ENCODE data around the gene CLN5. TPM values are rescaled to one million over a fixed set of nuclear protein-coding genes. Genes with fewer than 3 reads are reported as not detected.

The CLN5 gene
- polyA plus RNA-seq, 1 donor from 2014 or later: 25.9 TPM

GRCh38 chr13:76948149-76948548, 43.7 kb upstream of the CLN5 start, which contains the start of gene ACOD1:
ACOD1 (plus strand) TSS chr13:76948511; CDS start chr13:76948559, 48 bp downstream.
- Histone ChIP-seq H3K27ac (ENCODE audit: low read length) (no peak within 1 kb of the TSS), H3K9ac (ENCODE audit: low read length) (no peak within 1 kb of the TSS), H3K4me3 (ENCODE audit: low read length) (no peak within 1 kb of the TSS), H2AFZ (ENCODE audit: low read depth, low read length) (no peak within 1 kb of the TSS), H3K4me2 (ENCODE audit: low read length) (no peak within 1 kb of the TSS), H3K27me3 (ENCODE audit: insufficient read depth, low read depth, low read length) (no peaks in the 10 kb centered on the region), H3K36me3 (ENCODE audit: insufficient read depth, low read length) (no peaks in the 10 kb centered on the region), H4K20me1 (ENCODE audit: insufficient read depth) (no peaks in the 10 kb centered on the region), H3F3A (ENCODE audit: insufficient read depth, low read length, poor library complexity, severe bottlenecking) (no peaks in the 10 kb centered on the region), H3K9me3 (ENCODE audit: low read length) (no peaks in the 10 kb centered on the region), H3K9me2 (ENCODE audit: insufficient read depth, low read length) (no peaks in the 10 kb centered on the region), H3K79me2 (replicated peaks; ENCODE audit: insufficient read depth, low read length) (no peaks in the 10 kb centered on the region)
- no peak for TF ChIP-seq EZH2 (IDR thresholded peaks at IDR 0.05; ENCODE audit: borderline replicate concordance, insufficient read depth, low read length, poor library complexity, severe bottlenecking)
- no peak for TF ChIP-seq MXI1 (conservative IDR thresholded peaks at IDR 0.05; ENCODE audit: poor library complexity, severe bottlenecking)
- TF ChIP-seq POLR2AphosphoS5 (IDR thresholded peaks at IDR 0.05): no peak
- TF ChIP-seq EP300 (conservative IDR thresholded peaks at IDR 0.05; ENCODE audit: poor library complexity, severe bottlenecking): no peak
- TF ChIP-seq TAF1 (IDR thresholded peaks at IDR 0.05; ENCODE audit: low read depth): no peak
- TF ChIP-seq RAD21 (conservative IDR thresholded peaks at IDR 0.05): no peak
- TF ChIP-seq REST (IDR thresholded peaks at IDR 0.05; ENCODE audit: borderline replicate concordance): no peak
- TF ChIP-seq CTCF (IDR thresholded peaks at IDR 0.05; ENCODE audit: poor library complexity, severe bottlenecking): no peak
- no peak for TF ChIP-seq SMC3 (conservative IDR thresholded peaks at IDR 0.05; ENCODE audit: poor library complexity)

- Histone ChIP-seq H2AFZ (ENCODE audit: low read depth, low read length) (no peak overlapping the region), H3K27ac (ENCODE audit: low read length) (no peak overlapping the region), H3F3A (ENCODE audit: insufficient read depth, low read length, poor library complexity, severe bottlenecking) (no peaks in the 10 kb centered on the region), H4K20me1 (ENCODE audit: insufficient read depth) (no peaks in the 10 kb centered on the region), H3K9me3 (ENCODE audit: low read length) (no peaks in the 10 kb centered on the region), H3K9me2 (ENCODE audit: insufficient read depth, low read length) (no peaks in the 10 kb centered on the region), H3K79me2 (replicated peaks; ENCODE audit: insufficient read depth, low read length) (no peaks in the 10 kb centered on the region), H3K9ac (ENCODE audit: low read length) (no peak overlapping the region), H3K27me3 (ENCODE audit: insufficient read depth, low read depth, low read length) (no peaks in the 10 kb centered on the region), H3K4me3 (ENCODE audit: low read length) (no peak overlapping the region), H3K4me2 (ENCODE audit: low read length) (no peak overlapping the region), H3K36me3 (ENCODE audit: insufficient read depth, low read length) (no peaks in the 10 kb centered on the region)
- TF ChIP-seq SMC3 (conservative IDR thresholded peaks at IDR 0.05; ENCODE audit: poor library complexity): no peak
- TF ChIP-seq TAF1 (IDR thresholded peaks at IDR 0.05; ENCODE audit: low read depth): no peak
- TF ChIP-seq EP300 (conservative IDR thresholded peaks at IDR 0.05; ENCODE audit: poor library complexity, severe bottlenecking): no peak
- TF ChIP-seq POLR2AphosphoS5 (IDR thresholded peaks at IDR 0.05): no peak
- no peak for TF ChIP-seq RAD21 (conservative IDR thresholded peaks at IDR 0.05)
- TF ChIP-seq EZH2 (IDR thresholded peaks at IDR 0.05; ENCODE audit: borderline replicate concordance, insufficient read depth, low read length, poor library complexity, severe bottlenecking): no peak
- TF ChIP-seq REST (IDR thresholded peaks at IDR 0.05; ENCODE audit: borderline replicate concordance): no peak
- TF ChIP-seq CTCF (IDR thresholded peaks at IDR 0.05; ENCODE audit: poor library complexity, severe bottlenecking): no peak
- no peak for TF ChIP-seq MXI1 (conservative IDR thresholded peaks at IDR 0.05; ENCODE audit: poor library complexity, severe bottlenecking)
These were observed 41.8 kb upstream of the CLN5 start for GRCh38 chr13:76950101-76950500.
